HL-60 (cell line): ENCODE results near the gene PROSER2.

ENCODE experiments used
- DNase-seq, 2 experiments: peaks; one replicate each; pipeline ENCODE4 v3.0.0-alpha.2; 2010 to 2020; ENCODE audit warnings: low read depth in 1 of 2, low spot score in 1 of 2
- H3K27ac ChIP-seq: fragments of 250-450 bp; sonication (Bioruptor Pico); replicated peaks from 2 replicates; pipeline ENCODE4 v1.5.1; 2020; ENCODE audit warnings: mild to moderate bottlenecking, moderate library complexity
- H3K27me3 ChIP-seq: fragments of 250-450 bp; sonication (Bioruptor Pico); 2 replicates; pipeline ENCODE4 v1.5.1; 2021; ENCODE audit warnings: mild to moderate bottlenecking, moderate library complexity; ENCODE audit not compliant: insufficient read depth, poor library complexity, severe bottlenecking
- H3K4me3 ChIP-seq: replicated peaks from 2 replicates; pipeline ENCODE4 v1.5.1; 2011; ENCODE audit warnings: mild to moderate bottlenecking, control low read depth, low read length; ENCODE audit not compliant: insufficient read depth
- GABPA ChIP-seq: IDR thresholded peaks from 2 replicates; pipeline ENCODE4 v1.6.1; 2012; ENCODE audit warnings: low read depth
- POLR2AphosphoS5 ChIP-seq: IDR thresholded peaks from 2 replicates; pipeline ENCODE4 v1.6.1; 2012; ENCODE audit warnings: low read depth
- REST ChIP-seq: IDR thresholded peaks from 2 replicates; pipeline ENCODE4 v1.6.1; 2012; ENCODE audit warnings: low read depth; ENCODE audit not compliant: insufficient replicate concordance
- SPI1 ChIP-seq: IDR thresholded peaks from 2 replicates; pipeline ENCODE4 v1.6.1; 2012; ENCODE audit warnings: low read depth, mild to moderate bottlenecking, borderline replicate concordance
- TF ChIP-seq, protein P1 (sequence below): IDR thresholded peaks from one replicate; pipeline ENCODE4 v1.5.1; 2011; ENCODE audit warnings: low read length, control low read depth, inconsistent platforms; ENCODE audit not compliant: insufficient read depth

PROSER2 gene

GRCh38 chr10:11884706-11885423, 61.7 kb downstream of the PROSER2 start:
- H3K27ac ChIP-seq: no peak overlapping the region
- TF ChIP-seq GABPA: no peak
- no peak for TF ChIP-seq POLR2AphosphoS5
- no peak for TF ChIP-seq SPI1
- TF ChIP-seq, protein P1, sequence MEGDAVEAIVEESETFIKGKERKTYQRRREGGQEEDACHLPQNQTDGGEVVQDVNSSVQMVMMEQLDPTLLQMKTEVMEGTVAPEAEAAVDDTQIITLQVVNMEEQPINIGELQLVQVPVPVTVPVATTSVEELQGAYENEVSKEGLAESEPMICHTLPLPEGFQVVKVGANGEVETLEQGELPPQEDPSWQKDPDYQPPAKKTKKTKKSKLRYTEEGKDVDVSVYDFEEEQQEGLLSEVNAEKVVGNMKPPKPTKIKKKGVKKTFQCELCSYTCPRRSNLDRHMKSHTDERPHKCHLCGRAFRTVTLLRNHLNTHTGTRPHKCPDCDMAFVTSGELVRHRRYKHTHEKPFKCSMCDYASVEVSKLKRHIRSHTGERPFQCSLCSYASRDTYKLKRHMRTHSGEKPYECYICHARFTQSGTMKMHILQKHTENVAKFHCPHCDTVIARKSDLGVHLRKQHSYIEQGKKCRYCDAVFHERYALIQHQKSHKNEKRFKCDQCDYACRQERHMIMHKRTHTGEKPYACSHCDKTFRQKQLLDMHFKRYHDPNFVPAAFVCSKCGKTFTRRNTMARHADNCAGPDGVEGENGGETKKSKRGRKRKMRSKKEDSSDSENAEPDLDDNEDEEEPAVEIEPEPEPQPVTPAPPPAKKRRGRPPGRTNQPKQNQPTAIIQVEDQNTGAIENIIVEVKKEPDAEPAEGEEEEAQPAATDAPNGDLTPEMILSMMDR: no peak
- TF ChIP-seq REST: no peak
- no peaks in the 10 kb centered on the region for H3K27me3 ChIP-seq
- no peak overlapping the region for H3K4me3 ChIP-seq
- DNase-seq: no peak

DNA sequence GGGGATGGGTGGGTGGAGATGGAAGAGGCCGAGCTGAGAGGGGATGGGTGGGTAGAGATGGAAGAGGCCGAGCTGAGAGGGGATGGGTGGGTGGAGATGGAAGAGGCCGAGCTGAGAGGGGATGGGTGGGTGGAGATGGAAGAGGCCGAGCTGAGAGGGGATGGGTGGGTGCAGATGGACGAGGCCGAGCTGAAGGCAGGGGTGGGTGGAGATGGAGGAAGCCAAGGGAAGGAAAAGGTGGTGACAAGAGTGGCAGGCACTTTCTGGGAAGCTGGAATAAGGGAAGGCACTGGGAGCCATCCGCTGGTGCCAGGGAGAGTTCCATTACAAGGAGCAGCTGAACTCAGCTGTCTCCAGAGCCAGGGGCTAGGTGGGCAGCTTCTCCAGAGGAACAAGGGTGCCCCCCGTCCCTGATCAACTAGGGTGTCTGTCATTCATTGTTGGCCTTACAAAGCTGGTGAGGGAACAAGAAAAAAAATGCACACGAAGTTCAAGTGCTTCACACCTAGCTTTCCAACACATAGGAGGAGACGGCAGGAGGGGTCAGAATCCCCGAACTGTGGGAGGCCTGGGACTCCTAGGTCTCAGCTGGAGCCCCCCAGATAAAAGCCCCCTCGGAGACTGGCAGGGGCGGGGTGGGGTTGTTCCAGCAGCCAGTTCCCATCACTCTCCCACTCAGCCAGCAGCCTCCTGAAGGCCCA, 62.4 kb downstream of the PROSER2 start:
- Histone ChIP-seq H3K27me3 (no peaks in the 10 kb centered on the region), H3K27ac (no peak overlapping the region), H3K4me3 (no peak overlapping the region)
- DNase-seq: no peak
- TF ChIP-seq POLR2AphosphoS5 (no peak), GABPA (no peak), REST (no peak), SPI1 (no peak)
- TF ChIP-seq, protein P1: no peak

DNA sequence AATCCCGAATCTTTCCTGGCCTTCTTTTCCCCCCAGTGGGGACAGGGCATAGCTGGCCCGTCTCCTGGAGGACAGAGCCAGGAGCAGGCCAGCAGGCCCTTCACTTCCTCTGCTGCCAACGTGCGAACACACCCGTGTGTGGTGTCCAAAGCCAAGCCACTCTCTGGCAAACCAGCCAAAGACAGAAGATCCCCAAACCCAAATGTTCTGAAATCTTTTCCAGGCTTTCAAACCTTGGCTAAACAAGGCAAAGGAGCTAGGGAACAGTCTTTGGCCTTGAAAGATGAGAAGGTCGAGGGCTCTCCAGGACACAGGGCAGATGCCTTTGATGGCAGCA, 63.0 kb downstream of the PROSER2 start:
- TF ChIP-seq POLR2AphosphoS5: no peak
- no peak for TF ChIP-seq REST
- TF ChIP-seq, protein P1: no peak
- TF ChIP-seq SPI1: no peak
- no peak for TF ChIP-seq GABPA
- no peaks in the 10 kb centered on the region for H3K27me3 ChIP-seq
- H3K4me3 ChIP-seq: no peak overlapping the region
- H3K27ac ChIP-seq: no peak overlapping the region
- no peak for DNase-seq
